Neuronal stem cell (in vitro differentiated cells): ENCODE data around the gene DGKB.

ENCODE experiments used
- DNase-seq: peaks from one replicate; pipeline ENCODE4 v3.0.0-alpha.2; 2013; ENCODE audit warnings: low spot score
- H2AFZ ChIP-seq: one replicate; pipeline ENCODE4 v1.6.1; 2013; ENCODE audit warnings: mild to moderate bottlenecking, low read length, inconsistent platforms
- H2AK5ac ChIP-seq: 2 replicates; pipeline ENCODE4 v1.6.1; 2013; ENCODE audit warnings: low read depth, mild to moderate bottlenecking, inconsistent platforms, low read length, moderate library complexity, mixed read lengths
- H2BK120ac ChIP-seq: 2 replicates; pipeline ENCODE4 v1.6.1; 2013; ENCODE audit warnings: low read depth, mild to moderate bottlenecking, inconsistent platforms, low read length, moderate library complexity, mixed read lengths
- H2BK12ac ChIP-seq: one replicate; pipeline ENCODE4 v1.6.1; 2013; ENCODE audit warnings: low read length, inconsistent platforms
- H2BK15ac ChIP-seq: 2 replicates; pipeline ENCODE4 v1.6.1; 2013; ENCODE audit warnings: mild to moderate bottlenecking, low read length, inconsistent platforms, mixed read lengths
- H2BK5ac ChIP-seq: one replicate; pipeline ENCODE4 v1.6.1; 2013; ENCODE audit warnings: inconsistent platforms, mild to moderate bottlenecking, low read length, moderate library complexity
- H3K14ac ChIP-seq: one replicate; pipeline ENCODE4 v1.6.1; 2013; ENCODE audit warnings: low read length, inconsistent platforms
- H3K18ac ChIP-seq: 2 replicates; pipeline ENCODE4 v1.6.1; 2013; ENCODE audit warnings: low read length, inconsistent platforms
- H3K23ac ChIP-seq: 2 replicates; pipeline ENCODE4 v1.6.1; 2013; ENCODE audit warnings: low read depth, mild to moderate bottlenecking, mixed read lengths, low read length, inconsistent platforms; ENCODE audit not compliant: poor library complexity
- H3K27ac ChIP-seq: replicated peaks from 3 replicates; pipeline ENCODE4 v1.5.1; 2013; ENCODE audit warnings: low read length, inconsistent platforms
- H3K27me3 ChIP-seq, 3 experiments: 2 replicates each; pipeline ENCODE4 v1.6.1; 2013; ENCODE audit warnings: low read length in 3 of 3, mild to moderate bottlenecking in 2 of 3, inconsistent platforms in 1 of 3, low read depth in 1 of 3, mixed read lengths in 1 of 3, moderate library complexity in 1 of 3; ENCODE audit not compliant: control insufficient read depth in 3 of 3, insufficient read depth in 3 of 3
- H3K36me3 ChIP-seq, 2 donors: replicated peaks in 1 of 2; 2 replicates each; pipeline ENCODE4 v1.6.1; 2013; ENCODE audit warnings: low read length in 2 of 2; ENCODE audit not compliant: control insufficient read depth in 2 of 2, insufficient read depth in 2 of 2
- H3K4ac ChIP-seq: 2 replicates; pipeline ENCODE4 v1.6.1; 2013; ENCODE audit warnings: inconsistent platforms, mild to moderate bottlenecking, low read length, moderate library complexity
- H3K4me1 ChIP-seq, 2 donors: 1 replicate in 1 of 2; 2 replicates in 1 of 2; pipeline ENCODE4 v1.6.1; 2013; ENCODE audit warnings: low read length in 2 of 2, low read depth in 1 of 2; ENCODE audit not compliant: control insufficient read depth in 2 of 2, insufficient read depth in 1 of 2
- H3K4me2 ChIP-seq: one replicate; pipeline ENCODE4 v1.6.1; 2013; ENCODE audit warnings: mild to moderate bottlenecking, low read length, inconsistent platforms; ENCODE audit not compliant: insufficient read depth, poor library complexity, severe bottlenecking
- H3K4me3 ChIP-seq, 2 donors: 2 replicates each; pipeline ENCODE4 v1.5.1; 2013; ENCODE audit warnings: low read length in 2 of 2, mild to moderate bottlenecking in 2 of 2, inconsistent platforms in 1 of 2, moderate library complexity in 1 of 2
- H3K79me1 ChIP-seq: one replicate; pipeline ENCODE4 v1.6.1; 2013; ENCODE audit warnings: low read depth, mild to moderate bottlenecking, inconsistent platforms, low read length, moderate library complexity
- H3K9ac ChIP-seq: one replicate; pipeline ENCODE4 v1.6.1; 2013; ENCODE audit warnings: mild to moderate bottlenecking, low read depth, low read length, inconsistent platforms; ENCODE audit not compliant: poor library complexity
- H3K9me3 ChIP-seq, 2 donors: replicated peaks in 1 of 2; 2 replicates each; pipeline versions ENCODE3 to v1.6.1; 2013; ENCODE audit warnings: low read length in 2 of 2, mild to moderate bottlenecking in 2 of 2, inconsistent platforms in 1 of 2, low read depth in 1 of 2, mixed read lengths in 1 of 2, moderate library complexity in 1 of 2; ENCODE audit not compliant: control insufficient read depth in 2 of 2, insufficient read depth in 1 of 2
- H4K8ac ChIP-seq: one replicate; pipeline ENCODE4 v1.6.1; 2013; ENCODE audit warnings: low read depth, mild to moderate bottlenecking, inconsistent platforms, low read length, moderate library complexity
- H4K91ac ChIP-seq: one replicate; pipeline ENCODE4 v1.6.1; 2013; ENCODE audit warnings: low read length, low read depth, mild to moderate bottlenecking, inconsistent platforms; ENCODE audit not compliant: poor library complexity
- WGBS, 2 donors: extraction: QIAGEN DNeasy Blood & Tissue Kit; methylation state at CpG; one replicate each; pipeline ENCODE4 v1.1.7; 2013; ENCODE audit warnings: missing lambda C conversion rate in 2 of 2, mixed read lengths in 1 of 2; ENCODE audit not compliant: insufficient read length in 2 of 2, insufficient replicate concordance in 1 of 2; ENCODE audit errors: extremely low coverage in 2 of 2; 5-methylcytosine and 5-hydroxymethylcytosine counted together

The DGKB gene

GRCh38 chr7:14821757-14822480 is 80.6 kb downstream of the DGKB start:
- Histone ChIP-seq H3K79me1 (no peaks in the 10 kb centered on the region), H3K4me1 (no peaks in the 10 kb centered on the region), H3K9me3 (no peaks in the 10 kb centered on the region), H4K8ac (no peak overlapping the region), H3K4me2 (no peak overlapping the region), H3K4me3 (no peak overlapping the region), H2BK15ac (no peak overlapping the region), H3K14ac (no peak overlapping the region), H3K9ac (no peak overlapping the region), H3K36me3 (no peaks in the 10 kb centered on the region), H3K18ac (no peak overlapping the region), H3K27me3 (no peaks in the 10 kb centered on the region), H3K27ac (no peak overlapping the region), H3K4ac (no peak overlapping the region), H4K91ac (no peak overlapping the region), H2BK120ac (no peak overlapping the region), H2BK5ac (no peak overlapping the region), H2AK5ac (no peak overlapping the region), H3K23ac (no peak overlapping the region), H2AFZ (no peak overlapping the region), H2BK12ac (no peak overlapping the region)
- DNase-seq = no peak
- no CpG with 5 or more reads among the region's 2 CpGs for WGBS, 2 donors

GRCh38 chr7:14818871-14819270 is 83.7 kb downstream of the DGKB start:
- no peak overlapping the region for H4K91ac ChIP-seq
- no peaks in the 10 kb centered on the region for H3K36me3 ChIP-seq
- H3K9me3 ChIP-seq = no peaks in the 10 kb centered on the region
- no peak overlapping the region for H4K8ac ChIP-seq
- H3K4me1 ChIP-seq = no peaks in the 10 kb centered on the region
- no peak overlapping the region for H2BK5ac ChIP-seq
- H3K27ac ChIP-seq = no peak overlapping the region
- no peak overlapping the region for H3K9ac ChIP-seq
- no peak overlapping the region for H2BK12ac ChIP-seq
- no peak for DNase-seq
- H2BK120ac ChIP-seq = no peak overlapping the region
- H3K23ac ChIP-seq = no peak overlapping the region
- H3K4ac ChIP-seq = no peak overlapping the region
- no peak overlapping the region for H3K4me2 ChIP-seq
- no peaks in the 10 kb centered on the region for H3K27me3 ChIP-seq
- no peak overlapping the region for H2AK5ac ChIP-seq
- H3K18ac ChIP-seq = no peak overlapping the region
- H3K4me3 ChIP-seq = no peak overlapping the region
- H3K14ac ChIP-seq = no peak overlapping the region
- no peak overlapping the region for H2AFZ ChIP-seq
- H2BK15ac ChIP-seq = no peak overlapping the region
- WGBS, 2 donors = 100% methylated on average over 1 of the region's 3 CpGs; no CpG with 5 or more reads in 1 of the 2 donors
- no peaks in the 10 kb centered on the region for H3K79me1 ChIP-seq

- no peak overlapping the region for H2BK120ac ChIP-seq
- H3K36me3 ChIP-seq = no peaks in the 10 kb centered on the region
- H3K18ac ChIP-seq = no peak overlapping the region
- no peak for DNase-seq
- H3K14ac ChIP-seq = no peak overlapping the region
- no peak overlapping the region for H2BK12ac ChIP-seq
- no peaks in the 10 kb centered on the region for H3K79me1 ChIP-seq
- no CpG with 5 or more reads among the region's 4 CpGs for WGBS, 2 donors
- H2BK5ac ChIP-seq = no peak overlapping the region
- no peaks in the 10 kb centered on the region for H3K4me1 ChIP-seq
- no peak overlapping the region for H2AFZ ChIP-seq
- no peak overlapping the region for H3K23ac ChIP-seq
- H3K9me3 ChIP-seq = no peaks in the 10 kb centered on the region
- H2BK15ac ChIP-seq = no peak overlapping the region
- no peak overlapping the region for H3K4me3 ChIP-seq
- no peak overlapping the region for H3K4me2 ChIP-seq
- no peak overlapping the region for H3K27ac ChIP-seq
- H3K27me3 ChIP-seq = no peaks in the 10 kb centered on the region
- H3K4ac ChIP-seq = no peak overlapping the region
- H4K91ac ChIP-seq = no peak overlapping the region
- H2AK5ac ChIP-seq = no peak overlapping the region
- no peak overlapping the region for H4K8ac ChIP-seq
- H3K9ac ChIP-seq = no peak overlapping the region
Observed at GRCh38 chr7:14817829-14818614, 84.5 kb downstream of the DGKB start.

- H3K36me3 ChIP-seq = no peaks in the 10 kb centered on the region
- no peak for DNase-seq
- no CpG with 5 or more reads among the region's 3 CpGs for WGBS, 2 donors
Observed at GRCh38 chr7:14807507-14807906, 95.0 kb downstream of the DGKB start.

More at GRCh38 chr7:14807507-14807906, 95.0 kb downstream of the DGKB start:
- Histone ChIP-seq H3K23ac (no peak overlapping the region), H2BK120ac (no peak overlapping the region), H3K14ac (no peak overlapping the region), H2BK15ac (no peak overlapping the region), H4K8ac (no peak overlapping the region), H2AFZ (no peak overlapping the region), H2AK5ac (no peak overlapping the region), H3K27ac (no peak overlapping the region), H3K4me3 (no peak overlapping the region), H3K4me1 (no peaks in the 10 kb centered on the region), H3K79me1 (no peaks in the 10 kb centered on the region), H4K91ac (no peak overlapping the region), H3K4ac (no peak overlapping the region), H3K4me2 (no peak overlapping the region), H2BK5ac (no peak overlapping the region), H3K18ac (no peak overlapping the region), H3K27me3 (no peaks in the 10 kb centered on the region), H3K9ac (no peak overlapping the region), H3K9me3 (no peaks in the 10 kb centered on the region), H2BK12ac (no peak overlapping the region)
